Fibroblast of lung (primary cell): Measurements from ENCODE around the gene CTNNA2.

Experiments used
- EZH2 ChIP-seq: IDR thresholded peaks from 2 replicates; pipeline ENCODE4 v1.5.1; 2012; ENCODE audit warnings: low read length, control low read depth, mild to moderate bottlenecking; ENCODE audit errors: missing control alignments
- TF ChIP-seq, protein P1 (sequence below), 2 donors: IDR thresholded peaks in 1 of 2; conservative IDR thresholded peaks in 1 of 2; 1 replicate in 1 of 2; 2 replicates in 1 of 2; pipeline ENCODE4 v1.5.1; 2011 to 2012; ENCODE audit warnings: low read length in 2 of 2, control low read depth in 1 of 2, inconsistent platforms in 1 of 2, low read depth in 1 of 2, mild to moderate bottlenecking in 1 of 2

DNA sequence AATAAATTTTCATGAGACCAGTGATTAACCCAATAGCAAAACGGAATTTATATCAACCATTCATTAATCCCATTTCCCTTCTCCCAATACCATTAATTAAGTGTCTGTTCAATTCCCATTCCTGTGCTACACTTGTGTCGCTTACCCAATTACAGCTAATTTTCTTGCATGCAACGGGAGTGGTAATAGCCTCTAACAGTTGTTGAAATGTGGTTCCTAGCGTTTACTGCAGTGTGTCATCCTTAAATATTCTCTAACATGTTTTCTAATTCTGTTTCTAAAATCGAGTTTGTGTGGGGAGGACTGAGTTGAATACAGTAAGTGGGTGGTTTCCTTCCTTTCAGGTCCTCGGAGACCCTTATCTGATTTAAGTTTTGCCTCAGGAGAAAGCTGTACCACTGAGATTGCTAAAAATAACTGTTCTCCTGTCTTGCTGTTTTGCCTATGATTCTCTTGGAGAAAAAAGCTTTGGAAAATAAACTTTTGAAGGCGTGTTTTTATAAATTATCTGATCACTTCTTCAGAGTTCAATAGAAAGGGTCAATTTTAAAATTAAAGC, 851.0 kb downstream of the CTNNA2 start:
- TF ChIP-seq EZH2 = no peak
- TF ChIP-seq, protein P1, sequence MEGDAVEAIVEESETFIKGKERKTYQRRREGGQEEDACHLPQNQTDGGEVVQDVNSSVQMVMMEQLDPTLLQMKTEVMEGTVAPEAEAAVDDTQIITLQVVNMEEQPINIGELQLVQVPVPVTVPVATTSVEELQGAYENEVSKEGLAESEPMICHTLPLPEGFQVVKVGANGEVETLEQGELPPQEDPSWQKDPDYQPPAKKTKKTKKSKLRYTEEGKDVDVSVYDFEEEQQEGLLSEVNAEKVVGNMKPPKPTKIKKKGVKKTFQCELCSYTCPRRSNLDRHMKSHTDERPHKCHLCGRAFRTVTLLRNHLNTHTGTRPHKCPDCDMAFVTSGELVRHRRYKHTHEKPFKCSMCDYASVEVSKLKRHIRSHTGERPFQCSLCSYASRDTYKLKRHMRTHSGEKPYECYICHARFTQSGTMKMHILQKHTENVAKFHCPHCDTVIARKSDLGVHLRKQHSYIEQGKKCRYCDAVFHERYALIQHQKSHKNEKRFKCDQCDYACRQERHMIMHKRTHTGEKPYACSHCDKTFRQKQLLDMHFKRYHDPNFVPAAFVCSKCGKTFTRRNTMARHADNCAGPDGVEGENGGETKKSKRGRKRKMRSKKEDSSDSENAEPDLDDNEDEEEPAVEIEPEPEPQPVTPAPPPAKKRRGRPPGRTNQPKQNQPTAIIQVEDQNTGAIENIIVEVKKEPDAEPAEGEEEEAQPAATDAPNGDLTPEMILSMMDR (conservative IDR thresholded peaks at IDR 0.05 in 1 of 2, IDR thresholded peaks at IDR 0.05 in 1 of 2; ENCODE audit: low read depth in 1 of 2, low read length in 2 of 2) = no peak
